Heart left ventricle (tissue), 13 donors: ENCODE results near the gene ZNF354C.

Experiments
- POLR2A ChIP-seq, 2 donors: fragments of 450-650 bp; IDR thresholded peaks; one replicate each; pipeline ENCODE4 v1.6.1; 2017; ENCODE audit warnings: antibody characterized with exemption in 2 of 2, mild to moderate bottlenecking in 2 of 2, moderate library complexity in 2 of 2
- TF ChIP-seq, protein P1 (sequence below), 12 donors: fragments of 200-600 bp; sonication (generic) in 4 of 12; IDR thresholded peaks; one replicate each; pipeline versions ENCODE4 v1.5.0 to v1.8.0; 2018 to 2022; ENCODE audit warnings: antibody characterized with exemption in 12 of 12, mild to moderate bottlenecking in 5 of 12
- donor health status: ischemic (EF 13 %, LVEDD 7.1; RV severe dilation, severe dysfunction).
- donor health status: DM: no; HTN: yes; CAD: no.
- donor health status: DM: no; HTN: no; CAD: no.
- donor health status: ischemic (EF 25% LVEDD 6.9; RV normal size, moderate dysfunction).
- donor health status: ischemic (EF 25% LVEDD 5.7; RV mildly dilated, moderate dysfunction).
- donor health status: ischemic (EF 35%, LVEDD 5.7; RV mildly dilated, moderate dysfunction).
- donor health status: nonischemic (EF 11% LVEDD 7.7; RV severe dilation, severe dysfunction).
- donor health status: DM: yes; HTN: yes; CAD: no.
- donor health status: PGD.
- donor health status: ischemic (EF 29% LVEDD 5.4; RV normal size, mild dysfunction).
- donor health status: nonischemic (EF 23%, LVEDD 6.1; RV moderate dilation, normal function).

DNA sequence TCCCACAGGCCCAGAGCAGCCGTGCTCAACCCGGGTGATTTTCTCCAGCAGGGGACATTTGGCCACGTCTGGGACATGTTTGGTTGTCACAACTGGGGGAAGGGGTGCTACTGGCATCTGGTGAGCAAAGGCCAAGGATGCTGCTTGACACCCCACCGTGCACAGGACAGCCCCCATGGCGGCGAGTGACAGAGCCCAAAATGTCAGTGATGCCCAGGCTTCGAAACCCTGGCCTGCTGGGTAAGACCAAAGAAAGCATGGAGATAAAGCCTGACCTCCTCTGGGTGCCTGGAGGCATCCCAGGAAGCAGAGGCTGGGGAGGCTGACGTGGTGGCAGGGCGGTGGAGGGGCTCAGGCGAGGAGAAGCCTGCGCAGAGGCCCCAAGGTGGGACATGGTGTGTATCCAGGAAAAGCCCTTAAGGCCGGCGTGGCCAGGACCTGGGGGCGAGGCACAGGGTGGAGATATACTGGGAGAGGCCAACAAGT is 66.4 kb downstream of the ZNF354C start:
- TF ChIP-seq, protein P1, sequence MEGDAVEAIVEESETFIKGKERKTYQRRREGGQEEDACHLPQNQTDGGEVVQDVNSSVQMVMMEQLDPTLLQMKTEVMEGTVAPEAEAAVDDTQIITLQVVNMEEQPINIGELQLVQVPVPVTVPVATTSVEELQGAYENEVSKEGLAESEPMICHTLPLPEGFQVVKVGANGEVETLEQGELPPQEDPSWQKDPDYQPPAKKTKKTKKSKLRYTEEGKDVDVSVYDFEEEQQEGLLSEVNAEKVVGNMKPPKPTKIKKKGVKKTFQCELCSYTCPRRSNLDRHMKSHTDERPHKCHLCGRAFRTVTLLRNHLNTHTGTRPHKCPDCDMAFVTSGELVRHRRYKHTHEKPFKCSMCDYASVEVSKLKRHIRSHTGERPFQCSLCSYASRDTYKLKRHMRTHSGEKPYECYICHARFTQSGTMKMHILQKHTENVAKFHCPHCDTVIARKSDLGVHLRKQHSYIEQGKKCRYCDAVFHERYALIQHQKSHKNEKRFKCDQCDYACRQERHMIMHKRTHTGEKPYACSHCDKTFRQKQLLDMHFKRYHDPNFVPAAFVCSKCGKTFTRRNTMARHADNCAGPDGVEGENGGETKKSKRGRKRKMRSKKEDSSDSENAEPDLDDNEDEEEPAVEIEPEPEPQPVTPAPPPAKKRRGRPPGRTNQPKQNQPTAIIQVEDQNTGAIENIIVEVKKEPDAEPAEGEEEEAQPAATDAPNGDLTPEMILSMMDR (IDR thresholded peaks at IDR 0.05) = no peak
- no peak for TF ChIP-seq POLR2A (IDR thresholded peaks at IDR 0.05)
